ENCODE measurements around the gene PEAK1.
"Not testable (repeated sequence)": the region's sequence is repeated elsewhere in the genome, so short reads cannot be mapped to it uniquely, and the experiment has no call there.

Gene PEAK1

GRCh38 chr15:77168141-77168540 lies 251.8 kb downstream of the PEAK1 start:
- DNase-seq = no peak

DNA sequence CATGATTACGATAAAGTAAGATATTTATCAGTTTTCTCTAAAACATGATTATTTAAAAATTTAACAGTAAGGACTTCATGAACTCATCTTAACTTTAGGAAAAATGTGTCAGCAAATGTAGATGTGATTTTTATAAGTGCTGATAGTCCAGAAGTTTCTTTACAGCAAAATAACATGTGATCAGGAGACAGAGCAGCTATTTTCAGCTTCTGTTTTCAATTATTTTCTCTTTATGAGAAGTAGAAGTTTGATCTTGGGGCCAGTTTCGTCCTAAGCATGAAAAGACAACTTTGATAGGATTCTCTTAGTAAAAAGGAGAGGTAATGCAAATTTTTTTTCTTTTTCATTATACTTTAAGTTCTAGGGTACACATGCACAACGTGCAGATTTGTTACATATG lies 252.5 kb downstream of the PEAK1 start:
- no peak for DNase-seq

- DNase-seq = no peak
Measured at GRCh38 chr15:77163781-77164384, 256.0 kb downstream of the PEAK1 start.

GRCh38 chr15:77162872-77163633 lies 256.9 kb downstream of the PEAK1 start:
- DNase-seq = no peak

GRCh38 chr15:77160562-77161478 lies 259.1 kb downstream of the PEAK1 start:
- DNase-seq = no peak

DNA sequence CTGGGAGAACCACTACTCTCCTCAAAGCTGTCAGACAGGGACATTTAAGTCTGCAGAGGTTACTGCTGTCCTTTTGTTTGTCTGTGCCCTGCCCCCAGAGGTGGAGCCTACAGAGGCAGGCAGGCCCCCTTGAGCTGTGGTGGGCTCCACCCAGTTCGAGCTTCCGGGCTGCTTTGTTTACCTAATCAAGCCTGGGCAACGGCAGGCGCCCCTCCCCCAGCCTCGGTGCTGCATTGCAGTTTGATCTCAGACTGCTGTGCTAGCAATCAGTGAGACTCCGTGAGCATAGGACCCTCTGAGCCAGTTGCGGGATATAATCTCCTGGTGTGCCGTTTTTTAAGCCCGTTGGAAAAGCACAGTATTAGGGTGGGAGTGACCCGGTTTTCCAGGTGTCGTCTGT lies 263.9 kb downstream of the PEAK1 start:
- DNase-seq = not testable (repeated sequence)

DNA sequence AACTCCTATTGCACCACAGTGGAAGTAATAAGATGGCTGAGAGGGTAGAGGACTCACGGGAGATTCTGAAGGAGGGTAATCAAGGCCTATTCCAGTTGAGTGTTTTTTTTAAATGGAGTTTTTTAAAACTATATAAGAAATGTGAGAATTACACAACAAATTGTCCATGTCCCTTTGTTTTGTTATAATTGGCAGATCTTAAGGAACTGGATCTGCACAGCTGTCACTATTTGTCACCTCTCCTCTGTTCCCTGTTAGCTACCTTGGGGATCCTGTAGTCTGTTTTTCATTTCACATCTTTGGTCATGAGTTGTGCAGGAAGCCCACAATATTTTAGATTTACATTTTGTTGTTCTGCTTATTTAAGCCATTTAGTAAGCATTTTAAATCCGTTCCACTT lies 271.7 kb downstream of the PEAK1 start:
- DNase-seq = no peak

GRCh38 chr15:77145370-77145769 lies 274.5 kb downstream of the PEAK1 start:
- no peak for DNase-seq

DNA sequence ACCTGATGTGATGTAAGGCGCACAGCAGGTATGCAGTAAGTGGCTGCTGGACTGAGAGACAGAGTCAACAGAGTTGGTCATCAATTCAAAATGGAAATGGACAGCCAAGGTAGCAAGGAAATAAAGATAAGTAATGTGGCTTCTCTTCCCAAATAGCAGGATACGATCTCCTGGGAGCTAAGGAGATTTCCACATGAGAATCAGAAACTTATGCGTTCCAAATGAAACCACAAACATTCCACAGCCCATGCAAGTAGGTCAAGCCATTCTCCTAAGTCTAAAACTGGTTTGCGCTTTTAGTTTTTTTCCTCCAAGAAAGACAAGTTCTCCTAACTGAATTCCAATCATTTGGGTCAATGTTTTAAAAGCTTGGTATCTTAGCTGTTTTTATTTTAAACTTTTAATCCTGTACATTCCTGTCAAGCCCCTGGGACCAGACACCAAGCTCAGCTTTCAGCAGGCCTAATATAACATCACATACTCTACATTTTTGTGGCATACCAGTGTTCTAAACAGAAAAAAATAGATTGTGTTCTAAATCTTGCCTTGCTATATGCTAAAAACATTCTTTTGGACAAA lies 275.3 kb downstream of the PEAK1 start:
- DNase-seq = no peak

- no peak for DNase-seq
Measured at GRCh38 chr15:77144026-77144425, 275.9 kb downstream of the PEAK1 start.

DNA sequence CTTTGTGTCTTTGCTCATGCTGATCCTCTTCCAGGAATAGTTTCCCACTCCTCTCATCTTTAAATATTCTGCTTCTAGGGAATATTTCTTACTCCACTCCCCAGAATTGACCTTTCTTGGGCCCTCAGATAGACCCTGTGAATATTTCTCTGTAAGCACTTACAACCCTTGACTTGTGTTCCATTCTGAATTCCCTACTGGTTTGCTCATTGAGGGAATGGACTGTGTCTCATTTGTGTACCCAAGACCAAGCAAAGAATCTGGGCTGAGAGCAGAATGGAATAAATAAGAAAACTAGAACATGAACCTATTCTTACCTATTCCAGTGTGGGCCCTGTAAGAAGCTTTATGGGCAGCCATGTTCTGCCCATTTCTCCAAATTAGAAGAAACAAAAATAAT lies 276.3 kb downstream of the PEAK1 start:
- no peak for DNase-seq

DNA sequence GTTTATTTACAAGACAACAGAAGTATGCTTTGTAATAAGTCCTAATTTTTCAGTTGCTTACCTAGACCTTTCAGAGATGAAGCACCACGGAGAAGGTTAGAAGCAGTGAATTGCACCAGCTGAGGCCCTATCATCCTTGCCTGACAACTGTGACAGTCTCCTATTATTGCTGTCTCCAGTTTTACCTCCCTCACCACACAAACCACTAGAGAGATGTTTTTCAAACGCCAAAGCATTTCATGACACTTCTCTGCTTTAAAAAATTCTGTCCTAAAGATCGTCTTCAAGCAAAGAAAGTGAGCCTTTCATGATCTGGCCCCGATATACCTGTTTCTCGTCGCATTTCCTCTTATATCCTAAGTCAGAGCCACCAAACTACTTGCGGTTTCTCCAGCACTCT lies 276.7 kb downstream of the PEAK1 start:
- DNase-seq = no peak

GRCh38 chr15:77140220-77140619 lies 279.7 kb downstream of the PEAK1 start:
- no peak for DNase-seq

GRCh38 chr15:77139312-77139711 lies 280.6 kb downstream of the PEAK1 start:
- DNase-seq = no peak

- DNase-seq = no peak
Measured at GRCh38 chr15:77138167-77138522, 281.8 kb downstream of the PEAK1 start.

- DNase-seq = no peak
Measured at GRCh38 chr15:77135181-77135580, 284.7 kb downstream of the PEAK1 start.

- DNase-seq = no peak
Measured at GRCh38 chr15:77130315-77130930, 289.5 kb downstream of the PEAK1 start.

- DNase-seq = no peak
Measured at GRCh38 chr15:77127626-77128025, 292.3 kb downstream of the PEAK1 start.

DNA sequence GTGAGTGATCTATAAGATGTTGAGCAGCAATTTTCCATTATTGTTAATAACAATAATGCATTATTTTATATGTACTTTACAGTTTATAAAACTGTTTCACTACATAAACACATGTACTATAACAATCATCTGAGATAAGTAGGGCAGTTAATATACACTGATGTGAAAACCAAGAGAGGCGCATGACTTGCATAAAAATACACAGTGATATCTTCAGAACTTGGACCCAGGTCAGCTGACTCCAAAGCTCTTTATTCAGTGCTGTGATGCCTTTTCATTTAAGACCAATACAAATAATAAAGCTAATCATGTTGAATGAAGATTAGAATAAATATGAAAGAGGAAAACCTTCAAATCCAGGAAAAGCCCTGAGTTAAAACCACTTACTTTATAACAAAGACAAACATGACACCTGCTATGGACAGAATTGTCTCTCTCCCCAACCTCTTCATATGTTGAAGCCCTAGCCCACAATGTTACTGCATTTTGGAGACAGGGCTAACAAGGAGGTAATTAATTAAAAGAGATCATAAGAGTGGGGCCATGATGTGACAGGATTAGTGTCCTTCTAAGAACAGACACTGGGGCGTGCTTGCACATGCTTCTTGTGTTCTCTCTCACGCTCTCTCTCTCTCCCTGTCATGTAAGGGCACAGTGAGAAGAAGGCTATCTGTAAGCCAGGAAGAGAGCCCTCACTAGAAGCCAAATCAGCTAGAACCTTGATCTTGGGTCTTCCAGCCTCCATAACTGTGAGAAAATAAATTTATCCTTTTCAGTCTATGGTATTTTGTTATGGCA lies 293.2 kb downstream of the PEAK1 start:
- no peak for DNase-seq

DNA sequence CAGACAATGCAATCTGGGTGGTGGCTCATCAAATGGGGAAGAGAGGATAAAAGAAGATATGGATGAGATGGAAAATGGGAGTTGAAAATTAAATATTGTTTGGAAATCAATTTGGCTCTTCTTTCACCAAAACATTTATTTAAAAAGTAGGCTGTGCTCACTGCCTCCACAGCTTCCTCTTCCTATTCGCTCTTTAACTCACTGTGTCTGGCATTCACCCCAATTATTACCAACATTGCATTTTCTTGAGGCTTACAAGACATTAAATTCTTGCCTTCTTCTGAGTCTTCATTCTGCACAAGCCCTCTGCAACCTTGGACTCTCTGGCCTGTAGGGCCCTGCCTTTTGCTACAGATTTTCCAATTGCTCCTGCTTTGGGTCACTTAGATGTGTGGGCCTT lies 296.1 kb downstream of the PEAK1 start:
- DNase-seq = no peak

GRCh38 chr15:77122576-77122975 lies 297.3 kb downstream of the PEAK1 start:
- no peak for DNase-seq

DNA sequence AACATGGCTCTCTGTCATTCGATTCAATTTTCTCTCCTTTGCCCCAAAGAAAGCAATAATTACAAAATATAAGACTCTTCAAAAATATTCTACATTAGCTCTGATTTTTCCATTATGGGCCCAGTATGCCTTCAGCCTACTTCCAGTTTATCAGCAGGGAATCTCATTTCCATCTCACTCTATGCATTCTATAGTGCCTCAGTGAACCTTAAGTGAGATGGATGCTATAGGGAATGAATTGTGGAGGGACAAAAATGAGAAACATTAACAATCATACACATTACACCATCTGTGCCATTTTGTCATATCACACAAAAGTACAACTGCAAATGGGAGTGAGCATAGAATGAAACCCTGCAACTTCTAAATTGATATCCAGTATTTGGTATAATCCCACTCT lies 298.3 kb downstream of the PEAK1 start:
- no peak for DNase-seq
